ENCODE results near the gene KCTD11. TPM values are rescaled to one million over a fixed set of nuclear protein-coding genes. Genes with fewer than 3 reads are reported as not detected.

Gene KCTD11
- total and polyA plus RNA-seq, 3 donors from 2014 or later = 4.8 to 6.8 (median 5.0) TPM

GRCh38 chr17:7328009-7328408 is 24.0 kb upstream of the KCTD11 start:
- intact Hi-C loops (cut with DNase I; ENCODE audit: low total_unique reads) = no loop called here
- no peak overlapping the region for H3K27ac ChIP-seq
- WGBS, 2 donors = 67 to 75% methylated on average over 1 of the region's 1 CpG

DNA sequence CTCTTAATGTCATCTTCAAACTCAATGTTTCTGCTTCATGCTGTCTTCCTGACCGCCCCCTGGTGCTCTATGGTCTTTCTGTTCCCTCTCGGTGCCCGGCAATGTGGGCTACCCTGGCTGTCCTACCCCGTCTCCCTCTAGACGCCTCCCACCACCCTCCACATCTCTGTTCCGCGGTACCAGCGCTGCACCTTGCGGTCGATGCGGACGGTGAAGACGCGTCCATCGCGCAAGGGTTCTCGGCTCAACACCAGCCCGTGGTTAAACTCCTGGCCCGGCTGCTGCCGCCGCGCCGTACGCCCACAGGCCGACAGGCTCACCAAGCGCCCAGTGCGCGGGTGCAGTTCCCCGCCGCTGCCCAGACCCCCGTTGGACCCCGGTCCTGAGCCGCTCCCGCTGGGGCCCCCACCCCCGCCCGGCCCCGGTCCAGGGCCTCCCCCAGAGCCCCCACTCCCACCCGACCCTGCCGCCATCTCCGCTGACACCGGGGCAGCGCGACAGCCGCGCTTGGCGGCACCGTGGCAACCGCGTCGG is 23.1 kb upstream of the KCTD11 start, which contains the start of gene NEURL4:
TSS of gene NEURL4 (minus strand) at position 496 of the 534 bp plus-strand sequence. CDS start at position 473, 23 bp downstream.
- intact Hi-C loops (cut with DNase I; ENCODE audit: low total_unique reads) = no loop called here
- H3K4me3 ChIP-seq = peak within 1 kb of the TSS; percentile 80 to 92
- peak; percentile 53 for DNase-seq
- no peaks in the 10 kb centered on the region for H3K9me3 ChIP-seq
- peak within 1 kb of the TSS; percentile 80 to 92 for H3K27ac ChIP-seq
- 0 to 1% methylated on average over 28 to 30 of the region's 50 CpGs for WGBS, 2 donors
- peaks cover 14% of the 10 kb centered on the region for H3K4me1 ChIP-seq
- no peaks in the 10 kb centered on the region for H3K27me3 ChIP-seq
- H3K36me3 ChIP-seq (ENCODE audit: low read depth, missing control alignments) = no peaks in the 10 kb centered on the region
- no peak for TF ChIP-seq CTCF (IDR thresholded peaks at IDR 0.05)
- TF ChIP-seq POLR2A (IDR thresholded peaks at IDR 0.05) = no peak

More at GRCh38 chr17:7328009-7328408, 24.0 kb upstream of the KCTD11 start:
- Histone ChIP-seq H3K4me3 (peak overlapping the region in 1 of 2 donors; percentile 80), H3K4me1 (peaks cover 14% of the 10 kb centered on the region), H3K9me3 (no peaks in the 10 kb centered on the region), H3K27me3 (no peaks in the 10 kb centered on the region), H3K36me3 (ENCODE audit: low read depth, missing control alignments) (no peaks in the 10 kb centered on the region)
- no peak for DNase-seq
- no peak for TF ChIP-seq CTCF (IDR thresholded peaks at IDR 0.05)
- no peak for TF ChIP-seq POLR2A (IDR thresholded peaks at IDR 0.05)

GRCh38 chr17:7329374-7329996 is 22.5 kb upstream of the KCTD11 start:
- 0% methylated on average over 9 to 43 of the region's 43 CpGs for WGBS, 2 donors
- no peaks in the 10 kb centered on the region for H3K9me3 ChIP-seq
- H3K27ac ChIP-seq = peak overlapping the region; percentile 80 to 92
- intact Hi-C loops (cut with DNase I; ENCODE audit: low total_unique reads) = no loop called here
- DNase-seq = peak; percentile 99
- H3K27me3 ChIP-seq = no peaks in the 10 kb centered on the region
- no peaks in the 10 kb centered on the region for H3K36me3 ChIP-seq (ENCODE audit: low read depth, missing control alignments)
- TF ChIP-seq POLR2A (IDR thresholded peaks at IDR 0.05) = no peak
- TF ChIP-seq CTCF (IDR thresholded peaks at IDR 0.05) = peak in 2 of 3 experiments; percentile 14 to 26
- H3K4me3 ChIP-seq = peak overlapping the region; percentile 80 to 92
- H3K4me1 ChIP-seq = peaks cover 14% of the 10 kb centered on the region

DNA sequence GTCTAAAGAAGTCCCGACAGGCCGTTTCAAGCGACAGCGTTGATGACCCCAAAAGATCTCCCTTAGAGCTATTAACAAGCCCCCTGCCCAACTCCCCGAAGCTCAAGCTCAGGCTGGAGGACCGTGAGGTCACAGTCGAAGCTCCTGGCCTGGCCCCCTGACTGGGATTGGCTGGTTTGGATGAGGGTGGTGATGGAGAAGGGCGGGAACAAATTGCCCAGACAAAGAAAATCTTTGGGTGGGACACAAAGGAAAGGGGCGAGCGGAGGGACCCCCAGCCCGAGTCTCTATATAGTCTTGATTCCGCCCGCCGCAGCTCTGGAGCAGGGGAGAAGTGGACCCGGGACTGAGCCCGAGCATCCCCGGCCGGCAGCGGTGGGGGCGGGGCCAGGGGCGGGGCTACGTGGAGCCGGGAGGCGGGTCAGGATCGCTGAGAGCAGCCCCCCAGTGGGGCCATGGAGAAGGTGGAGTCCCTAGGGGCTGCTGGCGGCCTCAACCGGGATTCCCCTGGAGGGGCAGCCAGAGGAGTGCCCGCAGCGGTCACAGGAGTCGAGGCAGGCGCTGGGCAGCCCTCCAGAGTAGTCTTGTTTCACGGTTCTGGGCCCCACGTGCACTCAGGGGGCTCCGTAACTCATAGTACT is 21.8 kb upstream of the KCTD11 start:
- DNase-seq = peak; percentile 90
- Histone ChIP-seq H3K4me3 (peak overlapping the region; percentile 80 to 92), H3K9me3 (no peaks in the 10 kb centered on the region), H3K27ac (peak overlapping the region; percentile 80 to 92), H3K4me1 (peaks cover 14% of the 10 kb centered on the region), H3K36me3 (ENCODE audit: low read depth, missing control alignments) (no peaks in the 10 kb centered on the region), H3K27me3 (no peaks in the 10 kb centered on the region)
- intact Hi-C loops (cut with DNase I; ENCODE audit: low total_unique reads) = no loop called here
- TF ChIP-seq CTCF (IDR thresholded peaks at IDR 0.05) (no peak), POLR2A (IDR thresholded peaks at IDR 0.05) (no peak)
- 0 to 1% methylated on average over 12 to 33 of the region's 34 CpGs for WGBS, 2 donors

Data from testis (tissue), 3 donors.